IMR-90 (cell line): ENCODE measurements around the gene ELP2. TPM values are rescaled to one million over a fixed set of nuclear protein-coding genes. Genes with fewer than 3 reads are reported as not detected.

Source experiments
- ATAC-seq: fragments of 200-7000 bp; cut with Tn5 transposase; 2 replicates; pipeline ENCODE4 v1.9.1; 2020; ENCODE audit warnings: low read depth, mild to moderate bottlenecking, moderate library complexity
- BruUV-seq: library from RNA; stranded (reverse); fragments of 400-500 nt; replicated peaks from 2 replicates; lab custom pipeline; 2021; lab: Mats Ljungman, UMichigan
- CTCF ChIA-PET: fragments of 300-600 bp; formaldehyde crosslinking; extraction: SDS; loops from one replicate; lab custom pipeline; 2021; ENCODE audit warnings: antibody characterized with exemption; lab: Yijun Ruan, JAX
- POLR2A ChIA-PET: fragments of 300-600 bp; sonication (Branson Sonifier 250); formaldehyde crosslinking; loops from one replicate; lab custom pipeline; 2022; ENCODE audit warnings: antibody characterized with exemption; ENCODE audit not compliant: unreplicated experiment; lab: Charles Lee
- DNase-seq: peaks from one replicate; pipeline ENCODE4 v3.0.0; 2013
- H2AFZ ChIP-seq: replicated peaks from 2 replicates; pipeline ENCODE3; 2013; ENCODE audit warnings: low read length, mild to moderate bottlenecking; ENCODE audit not compliant: poor library complexity
- H2AK5ac ChIP-seq: 2 replicates; pipeline ENCODE4 v1.6.1; 2013; ENCODE audit warnings: low read depth, low read length, inconsistent platforms
- H2AK9ac ChIP-seq: replicated peaks from 2 replicates; pipeline ENCODE3; 2013; ENCODE audit warnings: mild to moderate bottlenecking, low read depth, low read length, moderate library complexity; ENCODE audit not compliant: poor library complexity
- H2BK120ac ChIP-seq: 2 replicates; pipeline ENCODE4 v1.6.1; 2013; ENCODE audit warnings: low read depth, low read length, inconsistent platforms
- H2BK15ac ChIP-seq: 3 replicates; pipeline ENCODE4 v1.6.1; 2013; ENCODE audit warnings: low read depth, low read length, inconsistent platforms
- H2BK20ac ChIP-seq: 2 replicates; pipeline ENCODE4 v1.6.1; 2013; ENCODE audit warnings: low read depth, mild to moderate bottlenecking, inconsistent platforms, low read length, moderate library complexity
- H2BK5ac ChIP-seq: 2 replicates; pipeline ENCODE4 v1.6.1; 2013; ENCODE audit warnings: mild to moderate bottlenecking, low read depth, low read length, inconsistent platforms; ENCODE audit not compliant: poor library complexity, severe bottlenecking
- H3K14ac ChIP-seq: replicated peaks from 2 replicates; pipeline ENCODE4 v1.6.1; 2013; ENCODE audit warnings: low read depth, low read length, inconsistent platforms
- H3K18ac ChIP-seq: 2 replicates; pipeline ENCODE4 v1.6.1; 2013; ENCODE audit warnings: low read depth, low read length, control low read depth
- H3K23ac ChIP-seq: 2 replicates; pipeline ENCODE4 v1.6.1; 2013; ENCODE audit warnings: low read depth, low read length, inconsistent platforms
- H3K27ac ChIP-seq: 2 replicates; pipeline ENCODE4 v1.5.1; 2013; ENCODE audit warnings: mild to moderate bottlenecking, control low read depth, low read length; ENCODE audit not compliant: insufficient read depth
- H3K27me3 ChIP-seq: 2 replicates; pipeline ENCODE4 v1.6.1; 2013; ENCODE audit warnings: low read length; ENCODE audit not compliant: control insufficient read depth, insufficient read depth
- H3K36me3 ChIP-seq: 2 replicates; pipeline ENCODE4 v1.6.1; 2013; ENCODE audit warnings: low read length, mixed read lengths; ENCODE audit not compliant: control insufficient read depth, insufficient read depth
- H3K4ac ChIP-seq: 2 replicates; pipeline ENCODE4 v1.6.1; 2013; ENCODE audit warnings: low read depth, low read length, inconsistent platforms
- H3K4me1 ChIP-seq: 2 replicates; pipeline ENCODE4 v1.6.1; 2013; ENCODE audit warnings: low read length, mixed read lengths; ENCODE audit not compliant: control insufficient read depth, insufficient read depth
- H3K4me2 ChIP-seq: 2 replicates; pipeline ENCODE4 v1.6.1; 2013; ENCODE audit warnings: low read depth, mild to moderate bottlenecking, control low read depth, low read length, moderate library complexity
- H3K4me3 ChIP-seq: 2 replicates; pipeline ENCODE4 v1.5.1; 2013; ENCODE audit warnings: low read depth, mild to moderate bottlenecking, control low read depth, low read length, moderate library complexity; ENCODE audit not compliant: insufficient read depth
- H3K56ac ChIP-seq: 2 replicates; pipeline ENCODE4 v1.6.1; 2013; ENCODE audit warnings: low read length, inconsistent platforms; ENCODE audit not compliant: insufficient read depth; ENCODE audit errors: extremely low read depth
- H3K79me1 ChIP-seq, 2 experiments: 2 replicates each; pipeline ENCODE4 v1.6.1; 2013; ENCODE audit warnings: low read length in 2 of 2, inconsistent platforms in 1 of 2, low read depth in 1 of 2
- H3K9ac ChIP-seq: 2 replicates; pipeline ENCODE4 v1.6.1; 2013; ENCODE audit warnings: low read depth, low read length, control low read depth
- H3K9me1 ChIP-seq: 2 replicates; pipeline ENCODE4 v1.6.1; 2013; ENCODE audit warnings: low read length, inconsistent platforms; ENCODE audit not compliant: insufficient read depth
- H3K9me3 ChIP-seq: 2 replicates; pipeline ENCODE4 v1.6.1; 2013; ENCODE audit warnings: low read length; ENCODE audit not compliant: control insufficient read depth, insufficient read depth
- H4K20me1 ChIP-seq: 2 replicates; pipeline ENCODE4 v1.6.1; 2013; ENCODE audit warnings: low read length, inconsistent platforms; ENCODE audit not compliant: insufficient read depth
- H4K5ac ChIP-seq: 2 replicates; pipeline ENCODE4 v1.6.1; 2013; ENCODE audit warnings: mild to moderate bottlenecking, low read depth, low read length, control low read depth
- H4K8ac ChIP-seq, 2 experiments: 2 replicates each; pipeline ENCODE4 v1.6.1; 2013; ENCODE audit warnings: low read depth in 2 of 2, low read length in 2 of 2, control low read depth in 1 of 2, inconsistent platforms in 1 of 2
- H4K91ac ChIP-seq: 2 replicates; pipeline ENCODE4 v1.6.1; 2013; ENCODE audit warnings: low read depth, low read length, inconsistent platforms; ENCODE audit not compliant: insufficient read depth
- CEBPB ChIP-seq: IDR thresholded peaks from 2 replicates; pipeline ENCODE4 v1.6.1; 2012; ENCODE audit warnings: low read depth, low read length, improper control_type of control experiment
- FOS ChIP-seq: fragments of 150-350 bp; IDR thresholded peaks from 2 replicates; pipeline ENCODE4 v1.6.1; 2016; ENCODE audit warnings: low read depth, low read length
- WGBS, 2 experiments: methylation state at CpG; one replicate each; pipeline versions ENCODE4 v1.1.5 to v1.1.7; 2013; ENCODE audit warnings: missing lambda C conversion rate in 2 of 2; ENCODE audit not compliant: insufficient read length in 1 of 2; ENCODE audit errors: extremely low coverage in 2 of 2; 5-methylcytosine and 5-hydroxymethylcytosine counted together
- dilution Hi-C: fragments of 300-500 bp; cut with HindIII; formaldehyde crosslinking; loops from one replicate; pipeline ENCODE4 v1.14.3; 2018; ENCODE audit warnings: low sequenced_read_pairs; ENCODE audit not compliant: unreplicated experiment
- in situ Hi-C: fragments of 300-500 bp; cut with MboI; formaldehyde crosslinking; loops from 3 replicates; pipeline ENCODE4 v1.14.3; 2019; ENCODE audit warnings: low sequenced_read_pairs, inconsistent platforms, mixed read lengths
- intact Hi-C: fragments of 100-400 bp; cut with micrococcal nuclease; formaldehyde crosslinking; loops from 2 replicates; pipeline ENCODE4 v1.10.0; 2022
- polyA plus RNA-seq, 3 experiments: library from polyadenylated mRNA; depleted of rRNA; stranded (reverse); fragments of >200 nt; gene quantifications; 2 replicates each; pipeline ENCODE4 v1.2.3, GENCODE V29; 2012; ENCODE audit warnings: low replicate concordance in 1 of 3
- total RNA-seq: library from RNA; depleted of rRNA; stranded (reverse); fragments of >200 nt; gene quantifications from 2 replicates; pipeline ENCODE4 v1.2.3, GENCODE V29; 2012

ELP2 gene
- total and polyA plus RNA-seq, 2 of the 4 experiments (the other 2 are of a cell fraction) = 48.1 to 161 TPM

DNA sequence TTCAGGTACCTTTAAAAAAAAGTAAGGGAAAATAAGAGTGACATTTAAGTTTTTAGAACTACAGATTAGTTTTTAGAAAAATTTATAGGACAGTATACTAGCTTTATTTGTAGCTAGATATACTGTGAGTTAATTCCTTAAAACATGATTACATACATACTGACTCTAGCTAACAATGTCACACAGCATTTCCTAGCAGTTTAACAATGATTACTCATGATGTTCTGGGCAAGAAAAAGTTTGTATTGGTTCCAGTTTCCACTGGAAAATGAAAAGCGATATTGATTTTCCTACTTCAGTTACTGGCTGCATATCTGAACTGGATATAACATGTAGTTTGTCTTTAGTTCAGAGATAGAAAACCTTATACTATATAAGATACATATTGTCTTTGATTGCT lies 20.0 kb upstream of the ELP2 start:
- Histone ChIP-seq H2AK5ac (no peak overlapping the region), H3K4me2 (no peak overlapping the region), H3K27ac (no peak overlapping the region), H3K36me3 (peaks cover 31% of the 10 kb centered on the region), H2BK120ac (no peak overlapping the region), H2BK15ac (no peak overlapping the region), H3K4me3 (no peak overlapping the region), H2AFZ (no peak overlapping the region), H3K18ac (no peak overlapping the region), H3K14ac (no peak overlapping the region), H3K9ac (no peak overlapping the region), H3K4ac (no peak overlapping the region), H3K79me1 (peaks cover 4 to 6% of the 10 kb centered on the region in 2 experiments; a peak in 2 of 4 replicates), H3K23ac (no peak overlapping the region), H3K27me3 (no peaks in the 10 kb centered on the region), H2BK5ac (no peak overlapping the region), H2AK9ac (no peak overlapping the region), H4K20me1 (peaks cover 4% of the 10 kb centered on the region; the same call in 1 of the 2 replicates), H3K9me3 (no peaks in the 10 kb centered on the region), H3K9me1 (peaks cover 8% of the 10 kb centered on the region; the same call in 1 of the 2 replicates), H4K5ac (no peak overlapping the region), H4K8ac (no peak overlapping the region), H4K91ac (no peak overlapping the region), H2BK20ac (no peak overlapping the region), H3K4me1 (no peaks in the 10 kb centered on the region), H3K56ac (no peak overlapping the region)
- intact Hi-C loops = no loop called here
- DNase-seq (no peak), ATAC-seq (no peak)
- no TSS peak for BruUV-seq
- CTCF ChIA-PET = interaction anchor here (0.6 kb wide), 1 partner anchor 16 kb away, joined by 3 read pairs; no protein-coding TSS in a partner anchor
- POLR2A ChIA-PET = no interaction called here
- no CpG with 5 or more reads among the region's 1 CpG for WGBS, 2 experiments
- dilution Hi-C loops = no loop called here
- no peak for TF ChIP-seq FOS
- TF ChIP-seq CEBPB = no peak
- in situ Hi-C loops = no loop called here
